ENCODE results near the gene ITLN2.
A peak's percentile ranks its signal among the peaks of the same experiment; 100 is the strongest.

Gene ITLN2

DNA sequence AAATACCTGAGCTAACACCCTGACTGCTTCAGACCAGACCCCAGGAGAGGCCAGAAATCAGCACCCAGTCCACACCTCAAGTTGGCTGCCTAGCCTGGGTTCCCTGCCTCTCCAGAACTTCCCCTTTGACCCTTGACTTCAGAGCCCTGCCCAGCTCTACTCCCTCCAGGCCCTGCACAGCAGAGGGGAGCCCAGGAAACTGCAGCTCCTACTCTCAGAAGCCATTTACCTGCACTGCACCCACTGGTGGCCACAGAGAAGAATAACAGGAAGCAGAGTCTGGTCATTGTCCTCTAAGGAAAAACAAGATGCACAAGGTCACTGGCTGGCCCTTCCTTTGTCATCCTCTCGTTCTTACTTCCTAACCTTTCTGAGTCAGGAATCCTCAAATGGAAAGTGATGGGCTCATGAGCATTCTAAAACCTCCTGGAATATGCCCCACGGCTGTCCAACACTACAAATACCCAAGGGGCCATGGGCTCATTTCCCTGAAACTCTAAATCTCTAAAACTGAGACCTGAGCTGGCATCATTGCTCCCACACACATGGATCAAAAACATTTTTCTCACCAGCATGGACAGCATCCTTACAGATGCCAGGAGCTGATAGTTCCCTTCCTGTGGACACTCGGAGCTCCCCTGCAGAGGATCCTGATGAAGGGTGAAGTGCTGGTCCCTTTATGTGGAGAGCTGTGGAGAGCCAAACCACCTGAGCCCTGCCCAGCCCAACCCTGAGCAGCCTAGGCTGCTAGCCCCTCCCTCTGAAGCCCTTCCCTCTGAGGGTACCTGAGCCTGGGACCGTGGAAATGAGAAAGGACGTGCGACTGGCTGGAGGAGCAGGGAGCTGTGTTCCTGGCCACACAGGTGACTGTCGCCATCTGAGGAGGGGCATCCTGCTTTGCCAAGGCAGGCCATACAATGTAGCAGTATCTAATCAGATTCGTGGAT, at the start of gene ITLN2:
Gene ITLN2, minus strand, starts transcription at position 652 of the 947 bp plus-strand sequence. Its CDS starts 68 bp downstream, at position 584.
- Histone ChIP-seq H3K36me3 (ENCODE audit: low read length) (no peaks in the 10 kb centered on the region), H4K20me1 (ENCODE audit: low read depth, low read length) (no peaks in the 10 kb centered on the region), H3F3A (ENCODE audit: insufficient read depth) (no peaks in the 10 kb centered on the region), H3K4me3 (ENCODE audit: insufficient read depth, low read length, poor library complexity, severe bottlenecking) (no peak within 1 kb of the TSS), H2AFZ (ENCODE audit: low read depth, low read length, severe bottlenecking) (no peak within 1 kb of the TSS), H3K9ac (ENCODE audit: low read length) (no peak within 1 kb of the TSS), H3K9me3 (ENCODE audit: insufficient read depth, low read length) (no peaks in the 10 kb centered on the region), H3K9me2 (replicated peaks; ENCODE audit: insufficient read depth, low read length) (no peaks in the 10 kb centered on the region), H3K27me3 (ENCODE audit: low read length) (no peaks in the 10 kb centered on the region), H3K27ac (ENCODE audit: low read depth, low read length) (no peak within 1 kb of the TSS), H3K79me2 (ENCODE audit: insufficient read depth, low read length) (no peaks in the 10 kb centered on the region), H3K4me2 (ENCODE audit: low read depth, low read length, poor library complexity, severe bottlenecking) (no peak within 1 kb of the TSS)
- TF ChIP-seq EZH2phosphoT487 (conservative IDR thresholded peaks at IDR 0.05; ENCODE audit: low read length) = no peak
- TF ChIP-seq, protein P1, sequence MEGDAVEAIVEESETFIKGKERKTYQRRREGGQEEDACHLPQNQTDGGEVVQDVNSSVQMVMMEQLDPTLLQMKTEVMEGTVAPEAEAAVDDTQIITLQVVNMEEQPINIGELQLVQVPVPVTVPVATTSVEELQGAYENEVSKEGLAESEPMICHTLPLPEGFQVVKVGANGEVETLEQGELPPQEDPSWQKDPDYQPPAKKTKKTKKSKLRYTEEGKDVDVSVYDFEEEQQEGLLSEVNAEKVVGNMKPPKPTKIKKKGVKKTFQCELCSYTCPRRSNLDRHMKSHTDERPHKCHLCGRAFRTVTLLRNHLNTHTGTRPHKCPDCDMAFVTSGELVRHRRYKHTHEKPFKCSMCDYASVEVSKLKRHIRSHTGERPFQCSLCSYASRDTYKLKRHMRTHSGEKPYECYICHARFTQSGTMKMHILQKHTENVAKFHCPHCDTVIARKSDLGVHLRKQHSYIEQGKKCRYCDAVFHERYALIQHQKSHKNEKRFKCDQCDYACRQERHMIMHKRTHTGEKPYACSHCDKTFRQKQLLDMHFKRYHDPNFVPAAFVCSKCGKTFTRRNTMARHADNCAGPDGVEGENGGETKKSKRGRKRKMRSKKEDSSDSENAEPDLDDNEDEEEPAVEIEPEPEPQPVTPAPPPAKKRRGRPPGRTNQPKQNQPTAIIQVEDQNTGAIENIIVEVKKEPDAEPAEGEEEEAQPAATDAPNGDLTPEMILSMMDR (IDR thresholded peaks at IDR 0.05; ENCODE audit: insufficient read depth, low read length, poor library complexity, severe bottlenecking) = peak; percentile 74

DNA sequence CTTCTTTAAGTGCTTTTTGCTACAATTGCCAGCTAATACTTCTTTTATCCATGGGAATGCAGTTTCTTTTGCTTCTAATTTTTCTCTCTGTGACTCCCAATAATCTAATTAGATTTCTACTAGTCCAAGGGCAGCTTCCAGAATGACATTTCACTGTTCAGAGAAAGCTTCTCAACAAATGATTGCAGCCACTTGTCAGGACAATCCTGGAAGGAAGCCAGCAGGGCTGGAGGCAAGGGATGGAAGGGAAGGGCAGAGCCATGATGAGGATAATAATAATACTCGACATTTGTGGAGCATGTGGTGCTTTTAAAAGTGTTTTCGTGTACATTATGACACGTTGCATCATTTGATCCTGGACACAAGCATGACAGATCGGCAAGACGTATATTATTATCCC, 46.9 kb upstream of the ITLN2 start:
- no peaks in the 10 kb centered on the region for H3K36me3 ChIP-seq (ENCODE audit: low read length)
- TF ChIP-seq, protein P1 (IDR thresholded peaks at IDR 0.05; ENCODE audit: insufficient read depth, low read length, poor library complexity, severe bottlenecking) = no peak
- TF ChIP-seq EZH2phosphoT487 (conservative IDR thresholded peaks at IDR 0.05; ENCODE audit: low read length) = no peak
- H2AFZ ChIP-seq (ENCODE audit: low read depth, low read length, severe bottlenecking) = no peak overlapping the region
- H3K4me3 ChIP-seq (ENCODE audit: insufficient read depth, low read length, poor library complexity, severe bottlenecking) = no peak overlapping the region
- no peaks in the 10 kb centered on the region for H3K79me2 ChIP-seq (ENCODE audit: insufficient read depth, low read length)
- no peaks in the 10 kb centered on the region for H4K20me1 ChIP-seq (ENCODE audit: low read depth, low read length)
- H3K27ac ChIP-seq (ENCODE audit: low read depth, low read length) = no peak overlapping the region
- no peaks in the 10 kb centered on the region for H3K9me2 ChIP-seq (replicated peaks; ENCODE audit: insufficient read depth, low read length)
- H3K9ac ChIP-seq (ENCODE audit: low read length) = no peak overlapping the region
- no peak overlapping the region for H3K4me2 ChIP-seq (ENCODE audit: low read depth, low read length, poor library complexity, severe bottlenecking)
- no peaks in the 10 kb centered on the region for H3K9me3 ChIP-seq (ENCODE audit: insufficient read depth, low read length)
- H3F3A ChIP-seq (ENCODE audit: insufficient read depth) = no peaks in the 10 kb centered on the region
- no peaks in the 10 kb centered on the region for H3K27me3 ChIP-seq (ENCODE audit: low read length)

DNA sequence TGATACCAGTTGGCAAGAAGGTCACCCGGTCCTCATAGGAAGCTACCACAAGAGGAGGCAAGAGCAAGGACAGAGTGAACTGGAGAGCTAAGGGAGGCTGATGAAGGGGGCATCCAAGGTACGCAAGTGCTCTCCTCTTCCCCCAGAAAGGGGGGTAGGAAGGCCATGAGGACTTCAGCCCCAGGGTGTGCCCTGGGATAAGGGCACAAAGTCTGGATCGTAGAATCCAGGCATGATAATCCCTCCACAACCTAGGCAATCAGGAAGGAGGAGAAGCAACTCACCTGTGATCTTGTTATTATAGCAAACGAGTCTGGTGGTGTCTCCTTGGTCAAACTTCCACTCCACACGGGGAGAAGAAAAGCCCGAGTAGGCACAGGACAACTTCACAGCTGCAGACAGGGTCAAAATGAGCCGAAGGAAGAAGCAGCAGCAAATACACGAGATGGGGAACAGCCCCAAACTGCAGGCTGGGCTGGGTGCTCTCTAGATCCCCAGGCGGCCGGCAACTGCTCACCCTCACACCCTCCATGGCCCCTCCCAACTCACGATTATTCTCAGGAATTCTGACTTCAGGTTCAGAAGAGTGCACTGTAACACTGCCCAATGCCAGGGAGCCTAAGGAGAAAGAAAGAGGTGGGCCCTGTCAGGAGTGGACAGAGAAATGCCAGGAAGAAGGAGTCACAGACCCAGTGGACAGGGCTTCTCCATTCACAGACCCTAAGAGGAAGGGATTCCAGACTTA, 46.3 kb upstream of the ITLN2 start:
- Histone ChIP-seq H3K9me3 (ENCODE audit: insufficient read depth, low read length) (no peaks in the 10 kb centered on the region), H3K9ac (ENCODE audit: low read length) (no peak overlapping the region), H3K4me3 (ENCODE audit: insufficient read depth, low read length, poor library complexity, severe bottlenecking) (no peak overlapping the region), H2AFZ (ENCODE audit: low read depth, low read length, severe bottlenecking) (no peak overlapping the region), H3K9me2 (replicated peaks; ENCODE audit: insufficient read depth, low read length) (no peaks in the 10 kb centered on the region), H4K20me1 (ENCODE audit: low read depth, low read length) (no peaks in the 10 kb centered on the region), H3K36me3 (ENCODE audit: low read length) (no peaks in the 10 kb centered on the region), H3K27ac (ENCODE audit: low read depth, low read length) (no peak overlapping the region), H3K4me2 (ENCODE audit: low read depth, low read length, poor library complexity, severe bottlenecking) (no peak overlapping the region), H3K27me3 (ENCODE audit: low read length) (no peaks in the 10 kb centered on the region), H3F3A (ENCODE audit: insufficient read depth) (no peaks in the 10 kb centered on the region), H3K79me2 (ENCODE audit: insufficient read depth, low read length) (no peaks in the 10 kb centered on the region)
- TF ChIP-seq EZH2phosphoT487 (conservative IDR thresholded peaks at IDR 0.05; ENCODE audit: low read length) = no peak
- TF ChIP-seq, protein P1 (IDR thresholded peaks at IDR 0.05; ENCODE audit: insufficient read depth, low read length, poor library complexity, severe bottlenecking) = no peak
